NT2/D1 (cell line): ENCODE results near the gene ERBB4.

Experiments used
- SUZ12 ChIP-seq: IDR thresholded peaks from 2 replicates; pipeline ENCODE4 v1.6.1; 2011; ENCODE audit not compliant: insufficient read length, insufficient read depth; ENCODE audit errors: extremely low read depth
- YY1 ChIP-seq: IDR thresholded peaks from 2 replicates; pipeline ENCODE4 v1.6.1; 2011; ENCODE audit not compliant: insufficient read length, insufficient read depth

- TF ChIP-seq YY1, result no peak
- TF ChIP-seq SUZ12, result no peak
Measured at GRCh38 chr2:212548455-212548819, 9.8 kb upstream of the ERBB4 start.
